ENCODE results near the gene PCSK4. TPM values are rescaled to one million over a fixed set of nuclear protein-coding genes. Genes with fewer than 3 reads are reported as not detected.

PCSK4 gene
- total and polyA plus RNA-seq, 2 of the 13 experiments (the other 11 are each of a cell fraction or from before 2014, with no cell fraction given) = 2.0 to 2.7 TPM

DNA sequence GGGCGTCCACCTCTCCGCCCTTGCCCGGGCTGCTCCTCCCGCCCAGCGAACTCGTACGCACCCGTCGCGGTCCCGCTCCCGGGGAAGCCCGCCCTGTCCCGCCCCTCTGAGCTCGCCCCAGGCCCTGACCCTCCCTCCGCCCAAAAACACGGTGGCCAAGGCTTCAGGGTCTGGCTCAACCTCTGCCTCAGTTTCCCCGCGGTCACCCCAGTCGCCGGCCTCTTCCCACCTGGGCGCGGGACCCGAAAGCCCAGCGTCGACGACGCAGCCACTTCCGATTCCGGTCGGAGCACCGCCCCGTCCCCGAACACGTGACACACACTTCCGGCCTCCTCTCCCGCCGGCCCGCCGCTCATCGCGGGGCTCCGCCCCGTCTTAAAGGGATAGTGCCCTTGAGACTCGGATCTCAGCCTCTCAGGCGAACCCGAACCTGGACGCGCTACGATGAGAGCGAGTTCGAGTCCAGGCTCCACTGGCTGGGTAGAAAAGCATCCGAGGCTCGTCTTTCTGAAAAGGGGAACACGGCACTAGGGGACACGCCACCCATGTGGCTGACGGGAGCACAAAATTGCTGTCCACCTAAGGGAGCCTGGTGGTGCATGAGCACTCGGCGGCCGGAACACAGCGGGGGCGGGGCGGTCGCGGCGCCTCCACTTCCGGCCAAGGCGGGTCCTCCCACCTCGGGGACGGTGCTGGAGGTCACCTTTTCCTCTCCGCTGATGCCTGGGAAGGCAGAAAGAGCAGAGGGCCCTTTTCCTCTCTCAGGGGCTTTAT is 11.0 kb downstream of the PCSK4 start, which contains the start of gene C19orf25 (continued):
- peak; percentile 57; the same call in 1 of the 2 replicates for TF ChIP-seq E2F5 (CRISPR knock-in tag; conservative IDR thresholded peaks at IDR 0.05)
- 0 out of 2 replicates have a peak, but pooled peaks have one; percentile 40 for TF ChIP-seq CCDC6 (CRISPR knock-in tag; IDR thresholded peaks at IDR 0.05)
- no peak for TF ChIP-seq ZEB1 (IDR thresholded peaks at IDR 0.05; ENCODE audit: insufficient replicate concordance, low read depth)
- no peak for TF ChIP-seq ZNF337 (CRISPR knock-in tag; IDR thresholded peaks at IDR 0.05; ENCODE audit: borderline replicate concordance, low read depth)
- TF ChIP-seq ZNF557 (CRISPR knock-in tag; IDR thresholded peaks at IDR 0.05) = no peak
- TF ChIP-seq ZBTB20 (CRISPR knock-in tag; IDR thresholded peaks at IDR 0.05; ENCODE audit: borderline replicate concordance, low read depth) = no peak; the same call in 1 of the 2 replicates
- TF ChIP-seq ZNF703 (CRISPR knock-in tag; IDR thresholded peaks at IDR 0.05; ENCODE audit: borderline replicate concordance) = no peak
- TF ChIP-seq ZNF792 (CRISPR knock-in tag; IDR thresholded peaks at IDR 0.05) = no peak; the same call in 1 of the 2 replicates
- TF ChIP-seq ZNF547 (CRISPR knock-in tag; IDR thresholded peaks at IDR 0.05) = peak; percentile 66; the same call in 1 of the 2 replicates
- TF ChIP-seq, protein P1, sequence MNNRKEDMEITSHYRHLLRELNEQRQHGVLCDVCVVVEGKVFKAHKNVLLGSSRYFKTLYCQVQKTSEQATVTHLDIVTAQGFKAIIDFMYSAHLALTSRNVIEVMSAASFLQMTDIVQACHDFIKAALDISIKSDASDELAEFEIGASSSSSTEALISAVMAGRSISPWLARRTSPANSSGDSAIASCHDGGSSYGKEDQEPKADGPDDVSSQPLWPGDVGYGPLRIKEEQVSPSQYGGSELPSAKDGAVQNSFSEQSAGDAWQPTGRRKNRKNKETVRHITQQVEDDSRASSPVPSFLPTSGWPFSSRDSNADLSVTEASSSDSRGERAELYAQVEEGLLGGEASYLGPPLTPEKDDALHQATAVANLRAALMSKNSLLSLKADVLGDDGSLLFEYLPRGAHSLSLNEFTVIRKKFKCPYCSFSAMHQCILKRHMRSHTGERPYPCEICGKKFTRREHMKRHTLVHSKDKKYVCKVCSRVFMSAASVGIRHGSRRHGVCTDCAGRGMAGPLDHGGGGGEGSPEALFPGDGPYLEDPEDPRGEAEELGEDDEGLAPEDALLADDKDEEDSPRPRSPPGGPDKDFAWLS (CRISPR knock-in tag; IDR thresholded peaks at IDR 0.05; ENCODE audit: borderline replicate concordance) = no peak
- TF ChIP-seq CHD4 (IDR thresholded peaks at IDR 0.05; ENCODE audit: borderline replicate concordance, low read length) = peak; percentile 79; the same call in 1 of the 2 replicates
- peak in 1 of 2 experiments; percentile 53; a peak in 1 of 4 replicates for TF ChIP-seq KLF16 (CRISPR knock-in tag; IDR thresholded peaks at IDR 0.05)
- TF ChIP-seq ZNF207 (IDR thresholded peaks at IDR 0.05; ENCODE audit: borderline replicate concordance) = no peak
- TF ChIP-seq KAT8 (CRISPR knock-in tag; IDR thresholded peaks at IDR 0.05) = peak; percentile 92
- TF ChIP-seq GATAD1 (CRISPR knock-in tag; IDR thresholded peaks at IDR 0.05) = peak; percentile 88
- TF ChIP-seq, protein P2, sequence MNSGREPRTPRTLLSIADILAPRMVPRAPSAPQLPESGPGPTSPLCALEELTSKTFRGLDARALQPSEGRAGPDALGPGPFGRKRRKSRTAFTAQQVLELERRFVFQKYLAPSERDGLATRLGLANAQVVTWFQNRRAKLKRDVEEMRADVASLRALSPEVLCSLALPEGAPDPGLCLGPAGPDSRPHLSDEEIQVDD (CRISPR knock-in tag; IDR thresholded peaks at IDR 0.05; ENCODE audit: borderline replicate concordance) = 0 out of 2 replicates have a peak, but pooled peaks have one; percentile 54
- TF ChIP-seq NR1H2 (CRISPR knock-in tag; IDR thresholded peaks at IDR 0.05; ENCODE audit: borderline replicate concordance, low read depth) = no peak
- no peak for TF ChIP-seq SETDB1 (CRISPR knock-in tag; IDR thresholded peaks at IDR 0.05; ENCODE audit: borderline replicate concordance)
- TF ChIP-seq, protein P3, sequence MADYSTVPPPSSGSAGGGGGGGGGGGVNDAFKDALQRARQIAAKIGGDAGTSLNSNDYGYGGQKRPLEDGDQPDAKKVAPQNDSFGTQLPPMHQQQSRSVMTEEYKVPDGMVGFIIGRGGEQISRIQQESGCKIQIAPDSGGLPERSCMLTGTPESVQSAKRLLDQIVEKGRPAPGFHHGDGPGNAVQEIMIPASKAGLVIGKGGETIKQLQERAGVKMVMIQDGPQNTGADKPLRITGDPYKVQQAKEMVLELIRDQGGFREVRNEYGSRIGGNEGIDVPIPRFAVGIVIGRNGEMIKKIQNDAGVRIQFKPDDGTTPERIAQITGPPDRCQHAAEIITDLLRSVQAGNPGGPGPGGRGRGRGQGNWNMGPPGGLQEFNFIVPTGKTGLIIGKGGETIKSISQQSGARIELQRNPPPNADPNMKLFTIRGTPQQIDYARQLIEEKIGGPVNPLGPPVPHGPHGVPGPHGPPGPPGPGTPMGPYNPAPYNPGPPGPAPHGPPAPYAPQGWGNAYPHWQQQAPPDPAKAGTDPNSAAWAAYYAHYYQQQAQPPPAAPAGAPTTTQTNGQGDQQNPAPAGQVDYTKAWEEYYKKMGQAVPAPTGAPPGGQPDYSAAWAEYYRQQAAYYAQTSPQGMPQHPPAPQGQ (CRISPR knock-in tag; IDR thresholded peaks at IDR 0.05; ENCODE audit: borderline replicate concordance) = no peak
- peak; percentile 81 for TF ChIP-seq TARDBP (CRISPR knock-in tag; IDR thresholded peaks at IDR 0.05)
- TF ChIP-seq KMT2B (CRISPR knock-in tag; IDR thresholded peaks at IDR 0.05) = peak; percentile 74
- TF ChIP-seq ZBTB43 (CRISPR knock-in tag; conservative IDR thresholded peaks at IDR 0.05) = no peak
- TF ChIP-seq TEAD3 (CRISPR knock-in tag; optimal IDR thresholded peaks at IDR 0.05; ENCODE audit: borderline replicate concordance) = no peak

Measured in HepG2 (cell line).